Mucosa of rectum (tissue), 2 donors: ENCODE data around the gene ECHDC1.
A peak's percentile ranks its signal among the peaks of the same experiment; 100 is the strongest.
"Not testable (repeated sequence)": the region's sequence is repeated elsewhere in the genome, so short reads cannot be mapped to it uniquely, and the experiment has no call there.

Experiments
- H3K27ac ChIP-seq, 2 donors: one replicate each; pipeline ENCODE4 v1.7.0; 2013; ENCODE audit warnings: inconsistent platforms in 2 of 2, low read depth in 2 of 2, low read length in 2 of 2
- H3K27me3 ChIP-seq, 2 donors: one replicate each; pipeline ENCODE4 v1.7.0; 2013; ENCODE audit warnings: low read length in 2 of 2; ENCODE audit not compliant: control insufficient read depth in 2 of 2, insufficient read depth in 2 of 2
- H3K36me3 ChIP-seq, 2 donors: one replicate each; pipeline ENCODE4 v1.7.0; 2013; ENCODE audit warnings: low read length in 2 of 2; ENCODE audit not compliant: control insufficient read depth in 2 of 2, insufficient read depth in 2 of 2
- H3K4me1 ChIP-seq, 2 donors: one replicate each; pipeline ENCODE4 v1.7.0; 2013; ENCODE audit warnings: low read length in 2 of 2, mild to moderate bottlenecking in 1 of 2; ENCODE audit not compliant: control insufficient read depth in 2 of 2, insufficient read depth in 2 of 2
- H3K4me3 ChIP-seq, 2 donors: one replicate each; pipeline ENCODE4 v1.7.0; 2013; ENCODE audit warnings: low read length in 2 of 2
- H3K9ac ChIP-seq, 2 donors: one replicate each; pipeline ENCODE4 v1.7.0; 2013; ENCODE audit warnings: low read length in 2 of 2, low read depth in 1 of 2, mild to moderate bottlenecking in 1 of 2
- H3K9me3 ChIP-seq, 2 donors: one replicate each; pipeline ENCODE4 v1.7.0; 2013; ENCODE audit warnings: low read length in 2 of 2; ENCODE audit not compliant: control insufficient read depth in 2 of 2
- donor health status: healthy.
- donor health status: Normal muscosa, but diverticular disease.

Gene ECHDC1

DNA sequence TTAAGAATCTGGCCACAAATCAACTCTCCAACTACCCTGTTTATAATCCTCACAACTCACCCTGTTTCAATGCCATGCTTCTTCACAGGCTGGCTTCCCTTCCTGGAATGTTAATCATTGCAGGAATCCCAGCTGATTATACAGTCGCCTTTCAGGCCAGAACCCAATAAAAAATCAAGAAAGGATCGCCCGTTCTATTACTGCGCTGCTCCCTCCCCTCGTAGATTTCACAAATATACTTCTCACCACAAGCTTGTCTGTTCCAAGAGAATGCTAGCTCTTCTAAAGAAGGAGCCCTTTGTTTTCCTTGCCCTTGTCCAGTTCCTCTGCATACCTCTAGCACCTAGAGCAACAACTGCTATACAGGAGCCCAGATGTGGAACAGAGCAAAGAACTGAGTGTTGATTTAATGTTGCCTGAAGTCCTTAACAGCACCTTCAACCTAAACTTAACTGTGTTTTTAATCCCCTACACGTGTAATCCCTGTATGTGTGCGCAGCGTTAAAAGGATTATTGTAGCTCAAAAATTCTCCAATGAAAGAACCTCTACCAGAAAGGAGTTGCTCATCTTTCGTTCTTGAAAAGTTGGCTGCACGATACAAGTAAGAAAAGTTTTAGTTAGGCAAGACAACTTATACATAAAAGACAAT, 988 bp downstream of the ECHDC1 start:
- Histone ChIP-seq H3K9me3 (no peaks in the 10 kb centered on the region), H3K4me3 (peak overlapping the region; percentile 86 to 98), H3K36me3 (no peaks in the 10 kb centered on the region), H3K9ac (peak overlapping the region; percentile 84), H3K4me1 (peaks cover 14 to 21% of the 10 kb centered on the region in 2 donors), H3K27ac (peak overlapping the region; percentile 73 to 81), H3K27me3 (no peaks in the 10 kb centered on the region)

- H3K4me1 ChIP-seq = peaks cover 14 to 21% of the 10 kb centered on the region in 2 donors
- no peaks in the 10 kb centered on the region for H3K9me3 ChIP-seq
- no peaks in the 10 kb centered on the region for H3K27me3 ChIP-seq
- H3K9ac ChIP-seq = peak overlapping the region; percentile 14 to 84
- no peaks in the 10 kb centered on the region for H3K36me3 ChIP-seq
- peak overlapping the region; percentile 43 to 86 for H3K4me3 ChIP-seq
- H3K27ac ChIP-seq = peak overlapping the region in 1 of 2 donors; percentile 81
Measured at GRCh38 chr6:127341471-127342202, 1.8 kb downstream of the ECHDC1 start.

DNA sequence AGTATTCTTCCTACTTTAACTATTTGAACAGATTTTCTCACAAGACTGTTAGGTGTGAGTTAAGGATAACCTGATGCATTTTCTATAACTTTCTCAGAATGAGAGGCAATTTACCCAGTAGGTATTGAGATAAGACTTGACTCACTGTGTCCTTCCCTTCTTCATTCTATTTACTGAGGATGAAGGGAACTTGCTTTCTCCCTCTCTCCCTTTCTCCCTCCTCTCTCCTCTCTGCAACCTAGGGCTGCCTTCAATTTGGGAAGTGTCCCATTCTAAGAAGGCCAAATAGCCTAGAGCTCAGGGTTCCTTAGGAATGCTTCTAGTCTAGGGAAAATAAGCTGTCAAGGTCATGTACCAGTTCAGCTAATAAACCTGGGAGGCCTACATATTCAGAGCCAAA, 3.2 kb downstream of the ECHDC1 start:
- no peak overlapping the region for H3K4me3 ChIP-seq
- no peaks in the 10 kb centered on the region for H3K27me3 ChIP-seq
- H3K9ac ChIP-seq = no peak overlapping the region
- no peak overlapping the region for H3K27ac ChIP-seq
- peaks cover 14 to 21% of the 10 kb centered on the region in 2 donors for H3K4me1 ChIP-seq
- no peaks in the 10 kb centered on the region for H3K9me3 ChIP-seq
- no peaks in the 10 kb centered on the region for H3K36me3 ChIP-seq

GRCh38 chr6:127338936-127339335, 4.5 kb downstream of the ECHDC1 start:
- Histone ChIP-seq H3K36me3 (no peaks in the 10 kb centered on the region), H3K4me1 (peaks cover 11 to 16% of the 10 kb centered on the region in 2 donors), H3K9me3 (no peaks in the 10 kb centered on the region), H3K27ac (no peak overlapping the region), H3K4me3 (no peak overlapping the region), H3K9ac (no peak overlapping the region), H3K27me3 (no peaks in the 10 kb centered on the region)

GRCh38 chr6:127332383-127332961, 10.9 kb downstream of the ECHDC1 start:
- Histone ChIP-seq H3K4me3 (no peak overlapping the region), H3K36me3 (no peaks in the 10 kb centered on the region), H3K27me3 (no peaks in the 10 kb centered on the region), H3K27ac (no peak overlapping the region), H3K9ac (no peak overlapping the region), H3K4me1 (no peaks in the 10 kb centered on the region), H3K9me3 (no peaks in the 10 kb centered on the region)

GRCh38 chr6:127331256-127331655, 12.2 kb downstream of the ECHDC1 start:
- not testable (repeated sequence) for H3K4me1 ChIP-seq, H3K27me3 ChIP-seq, H3K36me3 ChIP-seq, H3K27ac ChIP-seq, H3K9ac ChIP-seq, H3K4me3 ChIP-seq, H3K9me3 ChIP-seq

GRCh38 chr6:127328043-127328609, 15.3 kb downstream of the ECHDC1 start:
- no peak overlapping the region for H3K9ac ChIP-seq
- H3K4me1 ChIP-seq = no peaks in the 10 kb centered on the region
- peaks cover 0 to 12% of the 10 kb centered on the region in 2 donors for H3K36me3 ChIP-seq
- no peaks in the 10 kb centered on the region for H3K27me3 ChIP-seq
- no peak overlapping the region for H3K4me3 ChIP-seq
- H3K27ac ChIP-seq = no peak overlapping the region
- no peaks in the 10 kb centered on the region for H3K9me3 ChIP-seq

- Histone ChIP-seq H3K4me3 (no peak overlapping the region), H3K27me3 (no peaks in the 10 kb centered on the region), H3K9ac (no peak overlapping the region), H3K9me3 (no peaks in the 10 kb centered on the region), H3K36me3 (peaks cover 6 to 12% of the 10 kb centered on the region in 2 donors), H3K4me1 (no peaks in the 10 kb centered on the region), H3K27ac (no peak overlapping the region)
Measured at GRCh38 chr6:127319686-127320085, 23.7 kb downstream of the ECHDC1 start.

- Histone ChIP-seq H3K4me1 (no peaks in the 10 kb centered on the region), H3K27me3 (no peaks in the 10 kb centered on the region), H3K4me3 (no peak overlapping the region), H3K9me3 (no peaks in the 10 kb centered on the region), H3K27ac (no peak overlapping the region), H3K36me3 (peaks cover 12 to 16% of the 10 kb centered on the region in 2 donors), H3K9ac (no peak overlapping the region)
Measured at GRCh38 chr6:127317388-127318128, 25.9 kb downstream of the ECHDC1 start.
